HFF-Myc (cell line): ENCODE data around the gene EMC1.
"Not testable (repeated sequence)": the region's sequence is repeated elsewhere in the genome, so short reads cannot be mapped to it uniquely, and the experiment has no call there.

Experiments used
- DNase-seq: peaks from one replicate; pipeline ENCODE4 v3.0.0-alpha.2; 2011; ENCODE audit warnings: low read depth; ENCODE audit errors: extremely low read depth
- H3K4me3 ChIP-seq: replicated peaks from 2 replicates; pipeline ENCODE4 v1.5.1; 2011; ENCODE audit warnings: low read depth, mild to moderate bottlenecking, control low read depth, low read length
- CTCF ChIP-seq: IDR thresholded peaks from 2 replicates; pipeline ENCODE4 v1.5.1; 2012; ENCODE audit warnings: mild to moderate bottlenecking, low read depth, low read length, control low read depth; ENCODE audit errors: missing control alignments

EMC1 gene

GRCh38 chr1:19234224-19234623 is 17.1 kb downstream of the EMC1 start:
- no peak for TF ChIP-seq CTCF
- DNase-seq, result no peak
- H3K4me3 ChIP-seq, result no peak overlapping the region

- peak; percentile 10 for TF ChIP-seq CTCF
- H3K4me3 ChIP-seq, result no peak overlapping the region
- no peak for DNase-seq
These were observed 18.8 kb downstream of the EMC1 start for GRCh38 chr1:19232524-19232846.

GRCh38 chr1:19231736-19232523 is 19.4 kb downstream of the EMC1 start:
- not testable (repeated sequence) for H3K4me3 ChIP-seq, DNase-seq

GRCh38 chr1:19229828-19230325 is 21.4 kb downstream of the EMC1 start:
- DNase-seq, result no peak
- no peak overlapping the region for H3K4me3 ChIP-seq
- no peak for TF ChIP-seq CTCF

GRCh38 chr1:19229229-19229628 is 22.1 kb downstream of the EMC1 start:
- H3K4me3 ChIP-seq, result no peak overlapping the region
- no peak for DNase-seq
- no peak for TF ChIP-seq CTCF

- DNase-seq, result no peak
- no peak for TF ChIP-seq CTCF
- no peak overlapping the region for H3K4me3 ChIP-seq
These were observed 28.1 kb downstream of the EMC1 start for GRCh38 chr1:19222979-19223824.

- no peak overlapping the region for H3K4me3 ChIP-seq
- no peak for TF ChIP-seq CTCF
- DNase-seq, result no peak
These were observed 28.8 kb downstream of the EMC1 start for GRCh38 chr1:19222573-19222972.
